ENCODE measurements around the gene SCT. TPM values are rescaled to one million over a fixed set of nuclear protein-coding genes. Genes with fewer than 3 reads are reported as not detected.

SCT gene
- total RNA-seq, 1 experiment from 2014 or later: not detected

GRCh38 chr11:617199-617911, 9.6 kb downstream of the SCT start:
- H3K4me1 Mint-ChIP-seq (ENCODE audit: insufficient read depth, unreplicated experiment): peaks cover 6% of the 10 kb centered on the region
- POLR2A ChIA-PET: interaction anchor here (0.6 kb wide), 1 partner anchor 321 kb away, joined by 4 read pairs; no protein-coding TSS in a partner anchor
- H3K9me3 Mint-ChIP-seq (ENCODE audit: unreplicated experiment): no peaks in the 10 kb centered on the region
- TF ChIP-seq CTCF (IDR thresholded peaks at IDR 0.05; ENCODE audit: unreplicated experiment): no peak
- H3K36me3 Mint-ChIP-seq (ENCODE audit: insufficient read depth, unreplicated experiment): peaks cover 30% of the 10 kb centered on the region
- H3K27ac Mint-ChIP-seq (ENCODE audit: low read depth, unreplicated experiment): no peak overlapping the region
- no peak overlapping the region for H3K4me3 Mint-ChIP-seq (ENCODE audit: unreplicated experiment)
- no TSS peak for BruUV-seq (replicated peaks)
- H3K27me3 Mint-ChIP-seq (ENCODE audit: insufficient read depth, unreplicated experiment): no peaks in the 10 kb centered on the region
- no peak for DNase-seq (ENCODE audit: unreplicated experiment)
- intact Hi-C loops (cut with micrococcal nuclease): loop anchor here (10.0 kb wide), 1 partner anchor 53 kb away; the partner anchor contains the start of genes LMNTD2 and RASSF7
- CTCF ChIA-PET: no interaction called here

GRCh38 chr11:616320-617198, 10.4 kb downstream of the SCT start:
- no peaks in the 10 kb centered on the region for H3K9me3 Mint-ChIP-seq (ENCODE audit: unreplicated experiment)
- no peak for DNase-seq (ENCODE audit: unreplicated experiment)
- CTCF ChIA-PET: interaction anchor here (0.6 to 0.8 kb wide), 2 partner anchors 16 to 69 kb away, joined by 3 read pairs; no protein-coding TSS in a partner anchor
- intact Hi-C loops (cut with micrococcal nuclease): loop anchor here (10.0 kb wide), 1 partner anchor 52 kb away; the partner anchor contains the start of genes LMNTD2 and RASSF7
- POLR2A ChIA-PET: interaction anchor here (0.6 kb wide), 1 partner anchor 74 kb away, joined by 4 read pairs; no protein-coding TSS in a partner anchor
- H3K4me1 Mint-ChIP-seq (ENCODE audit: insufficient read depth, unreplicated experiment): peaks cover 6% of the 10 kb centered on the region
- H3K36me3 Mint-ChIP-seq (ENCODE audit: insufficient read depth, unreplicated experiment): peaks cover 34% of the 10 kb centered on the region
- no peak for TF ChIP-seq CTCF (IDR thresholded peaks at IDR 0.05; ENCODE audit: unreplicated experiment)
- no peak overlapping the region for H3K27ac Mint-ChIP-seq (ENCODE audit: low read depth, unreplicated experiment)
- peak overlapping the region; percentile 73 for H3K4me3 Mint-ChIP-seq (ENCODE audit: unreplicated experiment)
- H3K27me3 Mint-ChIP-seq (ENCODE audit: insufficient read depth, unreplicated experiment): no peaks in the 10 kb centered on the region
- no TSS peak for BruUV-seq (replicated peaks)

- TSS peak; percentile 64 for BruUV-seq (replicated peaks)
- TF ChIP-seq CTCF (IDR thresholded peaks at IDR 0.05; ENCODE audit: unreplicated experiment): no peak
- peaks cover 38% of the 10 kb centered on the region for H3K36me3 Mint-ChIP-seq (ENCODE audit: insufficient read depth, unreplicated experiment)
- intact Hi-C loops (cut with micrococcal nuclease): loop anchor here (10.0 kb wide), 1 partner anchor 51 kb away; the partner anchor contains the start of genes LMNTD2 and RASSF7
- CTCF ChIA-PET: interaction anchor here (0.6 to 0.8 kb wide), 3 partner anchors 17 to 68 kb away, joined by 3 to 4 read pairs (median 3); no protein-coding TSS in a partner anchor
- peak; percentile 93 for DNase-seq (ENCODE audit: unreplicated experiment)
- peak within 1 kb of the TSS; percentile 16 for H3K27ac Mint-ChIP-seq (ENCODE audit: low read depth, unreplicated experiment)
- no peaks in the 10 kb centered on the region for H3K9me3 Mint-ChIP-seq (ENCODE audit: unreplicated experiment)
- H3K4me3 Mint-ChIP-seq (ENCODE audit: unreplicated experiment): peak within 1 kb of the TSS; percentile 73
- POLR2A ChIA-PET: interaction anchor here (0.5 to 0.9 kb wide), 4 partner anchors 40 to 194 kb away, joined by 3 to 4 read pairs (median 4); partner anchors contain the start of gene RPLP2
- H3K27me3 Mint-ChIP-seq (ENCODE audit: insufficient read depth, unreplicated experiment): no peaks in the 10 kb centered on the region
- peaks cover 6% of the 10 kb centered on the region for H3K4me1 Mint-ChIP-seq (ENCODE audit: insufficient read depth, unreplicated experiment)
Measured at GRCh38 chr11:615504-616319, 11.3 kb downstream of the SCT start, which contains the start of gene IRF7. IRF7 (minus strand) TSS chr11:615950; CDS start chr11:615364, 586 bp downstream.
